Keratinocyte (primary cell): ENCODE measurements around the gene MSI2.

Source experiments
- EZH2 ChIP-seq: IDR thresholded peaks from one replicate; pipeline ENCODE4 v1.6.1; 2012; ENCODE audit warnings: inconsistent platforms, mild to moderate bottlenecking, low read length, moderate library complexity
- TF ChIP-seq, protein P1 (sequence below), 3 experiments: IDR thresholded peaks in 1 of 3; conservative IDR thresholded peaks in 1 of 3; optimal IDR thresholded peaks in 1 of 3; 2 replicates in 2 of 3; 3 replicates in 1 of 3; pipeline versions ENCODE3 to v1.5.1; 2011; ENCODE audit warnings: low read length in 3 of 3, mild to moderate bottlenecking in 3 of 3, moderate library complexity in 2 of 3, control low read depth in 1 of 3, inconsistent platforms in 1 of 3; ENCODE audit not compliant: insufficient read depth in 2 of 3; ENCODE audit errors: extremely low read depth in 1 of 3

DNA sequence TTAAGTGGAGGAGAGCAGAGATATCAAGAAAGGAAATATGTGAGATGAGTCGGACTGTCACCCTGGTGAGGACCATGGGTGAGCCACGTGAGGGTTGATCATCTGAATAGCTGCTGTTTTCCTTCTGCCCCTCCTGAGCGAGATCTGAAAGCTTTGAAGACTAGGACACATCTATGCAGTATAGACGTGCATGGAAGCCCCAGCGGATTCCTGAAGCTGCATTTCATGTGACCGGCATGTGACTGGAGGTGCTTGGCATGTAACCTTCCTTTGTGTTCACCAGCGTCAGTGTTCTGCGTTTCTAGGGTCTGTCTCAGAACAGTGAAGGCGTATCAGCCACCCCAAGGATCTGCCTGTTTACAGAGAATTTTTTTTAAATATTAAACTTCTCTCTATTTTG is 75.1 kb downstream of the MSI2 start:
- TF ChIP-seq EZH2, result no peak
- TF ChIP-seq, protein P1, sequence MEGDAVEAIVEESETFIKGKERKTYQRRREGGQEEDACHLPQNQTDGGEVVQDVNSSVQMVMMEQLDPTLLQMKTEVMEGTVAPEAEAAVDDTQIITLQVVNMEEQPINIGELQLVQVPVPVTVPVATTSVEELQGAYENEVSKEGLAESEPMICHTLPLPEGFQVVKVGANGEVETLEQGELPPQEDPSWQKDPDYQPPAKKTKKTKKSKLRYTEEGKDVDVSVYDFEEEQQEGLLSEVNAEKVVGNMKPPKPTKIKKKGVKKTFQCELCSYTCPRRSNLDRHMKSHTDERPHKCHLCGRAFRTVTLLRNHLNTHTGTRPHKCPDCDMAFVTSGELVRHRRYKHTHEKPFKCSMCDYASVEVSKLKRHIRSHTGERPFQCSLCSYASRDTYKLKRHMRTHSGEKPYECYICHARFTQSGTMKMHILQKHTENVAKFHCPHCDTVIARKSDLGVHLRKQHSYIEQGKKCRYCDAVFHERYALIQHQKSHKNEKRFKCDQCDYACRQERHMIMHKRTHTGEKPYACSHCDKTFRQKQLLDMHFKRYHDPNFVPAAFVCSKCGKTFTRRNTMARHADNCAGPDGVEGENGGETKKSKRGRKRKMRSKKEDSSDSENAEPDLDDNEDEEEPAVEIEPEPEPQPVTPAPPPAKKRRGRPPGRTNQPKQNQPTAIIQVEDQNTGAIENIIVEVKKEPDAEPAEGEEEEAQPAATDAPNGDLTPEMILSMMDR (optimal IDR thresholded peaks at IDR 0.05 in 1 of 3, IDR thresholded peaks at IDR 0.05 in 1 of 3, conservative IDR thresholded peaks at IDR 0.05 in 1 of 3; ENCODE audit: extremely low read depth in 1 of 3, insufficient read depth in 2 of 3, low read length in 3 of 3), result no peak
